Astrocyte of the spinal cord (primary cell): ENCODE data around the gene GPX6.
"Not testable (repeated sequence)": the region's sequence is repeated elsewhere in the genome, so short reads cannot be mapped to it uniquely, and the experiment has no call there.

Experiments used
- DNase-seq: peaks from one replicate; pipeline ENCODE4 v3.0.0; 2011; ENCODE audit warnings: low read depth, low spot score
- H3K4me3 ChIP-seq: 2 replicates; pipeline ENCODE4 v1.5.1; 2011; ENCODE audit warnings: low read depth, mild to moderate bottlenecking, low read length, moderate library complexity
- CTCF ChIP-seq: IDR thresholded peaks from 2 replicates; pipeline ENCODE4 v1.5.1; 2012; ENCODE audit warnings: low read depth, mild to moderate bottlenecking, low read length, inconsistent platforms
- in situ Hi-C: cut with HindIII; loops from 2 replicates; pipeline ENCODE4 v1.10.0; 2017; ENCODE audit warnings: low sequenced_read_pairs

Gene GPX6

GRCh38 chr6:28506807-28507475 is 8.7 kb downstream of the GPX6 start:
- no peak overlapping the region for H3K4me3 ChIP-seq
- DNase-seq, result no peak
- in situ Hi-C loops, result no loop called here

GRCh38 chr6:28505733-28506132 is 9.9 kb downstream of the GPX6 start:
- no peak for TF ChIP-seq CTCF
- no peak for DNase-seq
- no peak overlapping the region for H3K4me3 ChIP-seq
- in situ Hi-C loops, result no loop called here

More at GRCh38 chr6:28506807-28507475, 8.7 kb downstream of the GPX6 start:
- TF ChIP-seq CTCF, result no peak

- in situ Hi-C loops, H3K4me3 ChIP-seq, DNase-seq: not testable (repeated sequence)
Observed at GRCh38 chr6:28502709-28503305, 12.8 kb downstream of the GPX6 start.

- in situ Hi-C loops, H3K4me3 ChIP-seq, DNase-seq: not testable (repeated sequence)
Observed at GRCh38 chr6:28502136-28502535, 13.5 kb downstream of the GPX6 start.

- TF ChIP-seq CTCF, result no peak
- in situ Hi-C loops, result no loop called here
- no peak for DNase-seq
- H3K4me3 ChIP-seq, result no peak overlapping the region
Observed at GRCh38 chr6:28501259-28501658, 14.3 kb downstream of the GPX6 start.

GRCh38 chr6:28497893-28498292 is 17.7 kb downstream of the GPX6 start:
- TF ChIP-seq CTCF, result no peak
- DNase-seq, result no peak
- in situ Hi-C loops, result no loop called here

GRCh38 chr6:28497306-28497705 is 18.3 kb downstream of the GPX6 start:
- TF ChIP-seq CTCF, result no peak
- no peak overlapping the region for H3K4me3 ChIP-seq
- in situ Hi-C loops, result no loop called here
- DNase-seq, result no peak

More at GRCh38 chr6:28497893-28498292, 17.7 kb downstream of the GPX6 start:
- H3K4me3 ChIP-seq, result no peak overlapping the region
